Measurements from ENCODE around the gene CBS. TPM values are rescaled to one million over a fixed set of nuclear protein-coding genes. Genes with fewer than 3 reads are reported as not detected.
"Not testable (repeated sequence)": the region's sequence is repeated elsewhere in the genome, so short reads cannot be mapped to it uniquely, and the experiment has no call there.

CBS gene
- polyA plus RNA-seq, 3 donors, result 12.2 to 53.9 (median 27.4) TPM

- no peak for DNase-seq (ENCODE audit: extremely low read depth in 1 of 11, low read depth in 9 of 11, low spot score in 4 of 11)
Observed at GRCh38 chr21:43006874-43007208, 68.8 kb downstream of the CBS start.

DNA sequence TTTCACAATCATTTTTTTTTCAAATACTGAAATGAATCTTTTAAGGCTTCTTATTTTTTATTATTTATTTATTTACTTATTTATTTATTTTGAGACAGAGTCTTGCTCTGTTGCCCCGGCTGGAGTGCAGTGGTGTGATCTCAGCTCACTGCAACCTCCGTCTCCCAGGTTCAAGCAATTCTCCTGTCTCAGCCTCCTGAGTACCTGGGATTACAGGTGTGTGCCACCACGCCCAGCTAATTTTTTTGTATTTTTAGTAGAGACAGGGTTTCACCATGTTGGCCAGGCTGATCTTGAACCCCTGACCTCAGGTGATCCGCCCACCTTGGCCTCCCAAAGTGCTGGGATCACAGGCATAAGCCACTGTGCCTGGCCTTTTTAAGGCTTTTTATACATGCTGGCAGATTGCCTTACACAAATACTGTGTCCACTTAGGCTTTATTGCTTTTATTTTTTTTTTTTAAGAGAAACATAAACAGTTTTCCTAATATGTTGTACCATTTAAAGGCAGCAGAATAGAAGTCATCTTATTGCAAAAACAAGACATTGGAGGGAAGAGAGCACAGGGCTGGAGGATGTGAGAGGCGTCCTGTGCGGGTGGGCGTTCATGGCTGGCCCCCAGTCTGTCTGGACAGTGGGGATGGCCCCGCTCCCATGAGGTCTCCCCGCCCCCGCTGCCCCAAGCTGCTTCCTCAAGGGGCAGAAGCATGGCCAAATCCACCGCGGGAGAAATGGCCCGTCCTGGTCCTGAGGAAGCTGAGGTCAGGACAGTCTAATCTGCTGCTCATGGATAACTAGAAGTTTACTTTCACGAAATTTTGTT is 69.4 kb downstream of the CBS start:
- DNase-seq (ENCODE audit: extremely low read depth in 1 of 11, low read depth in 9 of 11, low spot score in 4 of 11), result not testable (repeated sequence)

- no peak for DNase-seq (ENCODE audit: extremely low read depth in 1 of 11, low read depth in 9 of 11, low spot score in 4 of 11)
Observed at GRCh38 chr21:43005635-43006034, 70.0 kb downstream of the CBS start.

- no peak for DNase-seq (ENCODE audit: extremely low read depth in 1 of 11, low read depth in 9 of 11, low spot score in 4 of 11)
Observed at GRCh38 chr21:43004926-43005325, 70.7 kb downstream of the CBS start.

Other genes starting within 250 kb of the CBS start
- 10 to 100 TPM in 2 of 3 donors, 1 to 10 TPM in 1; 7.4 to 12.6 (median 12.4) TPM for gene WDR4, start 196.3 kb downstream of the CBS start, polyA plus RNA-seq (ENCODE audit: insufficient read length in 3 of 3)
- 10 to 100 TPM; 33.0 to 50.5 (median 43.4) TPM for gene NDUFV3, start 182.5 kb downstream of the CBS start, polyA plus RNA-seq (ENCODE audit: insufficient read length in 3 of 3)
- gene ERVH48-1, start 150.2 kb downstream of the CBS start, polyA plus RNA-seq (ENCODE audit: insufficient read length in 3 of 3), result 1 to 10 TPM in 1 of 3 donors, under 1 TPM in 2; 0.27 to 1.8 (median 0.36) TPM
- 10 to 100 TPM; 24.7 to 30.4 (median 25.7) TPM for gene PKNOX1, start 101.3 kb downstream of the CBS start, polyA plus RNA-seq (ENCODE audit: insufficient read length in 3 of 3)
- 10 to 100 TPM; 12.3 to 88.6 (median 55.1) TPM for gene U2AF1, start 31.7 kb upstream of the CBS start, polyA plus RNA-seq (ENCODE audit: insufficient read length in 3 of 3)
- under 1 TPM in 2 of 3 donors, not detected in 1; 0.16 to 0.50 TPM for gene CRYAA, start 93.2 kb upstream of the CBS start, polyA plus RNA-seq (ENCODE audit: insufficient read length in 3 of 3)

All from renal cortex interstitium (tissue), 11 donors.